Tibial artery (tissue), 4 donors: ENCODE results near the gene FAM193A.

Experiments used
- DNase-seq, 2 donors: peaks; one replicate each; pipeline ENCODE4 v3.0.0-alpha.2; 2019
- H3K27ac ChIP-seq, 2 donors: fragments of 200-600 bp; sonication (generic) in 1 of 2; 1 replicate in 1 of 2; 2 replicates in 1 of 2; pipeline ENCODE4 v1.5.1; 2018 to 2019; ENCODE audit warnings: mild to moderate bottlenecking in 1 of 2
- H3K27me3 ChIP-seq, 2 donors: fragments of 200-600 bp; sonication (generic) in 1 of 2; one replicate each; pipeline versions ENCODE4 v1.5.1 to v1.6.0; 2016 to 2019
- H3K36me3 ChIP-seq, 3 donors: fragments of 200-600 bp; sonication (generic) in 2 of 3; one replicate each; pipeline ENCODE4 v1.5.1; 2016 to 2019; ENCODE audit warnings: mild to moderate bottlenecking in 2 of 3
- H3K4me1 ChIP-seq, 4 donors: fragments of 200-600 bp; sonication (generic) in 2 of 4; 1 replicate in 3 of 4; 2 replicates in 1 of 4; pipeline ENCODE4 v1.5.1; 2016 to 2019
- H3K4me3 ChIP-seq, 2 donors: fragments of 200-600 bp; sonication (generic) in 1 of 2; 1 replicate in 1 of 2; 2 replicates in 1 of 2; pipeline ENCODE4 v1.5.1; 2018 to 2019; ENCODE audit warnings: mild to moderate bottlenecking in 2 of 2
- H3K9me3 ChIP-seq, 3 donors: fragments of 200-600 bp; sonication (generic) in 1 of 3; one replicate each; pipeline ENCODE4 v1.5.1; 2016 to 2019
- intact Hi-C: fragments of 100-400 bp; cut with DNase I; formaldehyde crosslinking; loops from one replicate; pipeline ENCODE4 v1.15.0; 2023; ENCODE audit warnings: low total_unique reads
- TF ChIP-seq, protein P1 (sequence below), 2 experiments: fragments of 200-600 bp in 1 of 2; fragments of 450-650 bp in 1 of 2; IDR thresholded peaks; one replicate each; pipeline ENCODE4 v1.5.1; 2017 to 2019; ENCODE audit warnings: antibody characterized with exemption in 2 of 2, mild to moderate bottlenecking in 1 of 2, moderate library complexity in 1 of 2

FAM193A gene

DNA sequence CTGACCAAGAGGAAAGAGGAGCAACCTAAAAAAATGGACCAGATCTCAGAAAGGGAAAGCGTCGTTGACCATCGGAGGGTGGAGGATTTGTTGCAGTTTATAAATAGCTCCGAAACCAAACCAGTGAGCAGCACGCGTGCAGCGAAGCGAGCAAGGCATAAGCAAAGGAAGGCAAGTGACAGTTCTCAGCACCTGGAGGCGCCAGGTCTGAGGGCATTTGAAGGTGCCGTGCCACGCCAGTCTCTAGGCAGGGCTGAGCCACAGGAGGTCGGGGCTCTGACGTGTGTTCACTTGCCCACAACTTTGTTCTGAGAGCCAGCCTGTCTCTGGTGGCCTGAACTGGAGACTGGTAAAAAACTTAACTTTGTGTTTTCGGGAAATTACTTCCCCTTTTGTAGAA is 160.0 kb downstream of the FAM193A start:
- TF ChIP-seq, protein P1, sequence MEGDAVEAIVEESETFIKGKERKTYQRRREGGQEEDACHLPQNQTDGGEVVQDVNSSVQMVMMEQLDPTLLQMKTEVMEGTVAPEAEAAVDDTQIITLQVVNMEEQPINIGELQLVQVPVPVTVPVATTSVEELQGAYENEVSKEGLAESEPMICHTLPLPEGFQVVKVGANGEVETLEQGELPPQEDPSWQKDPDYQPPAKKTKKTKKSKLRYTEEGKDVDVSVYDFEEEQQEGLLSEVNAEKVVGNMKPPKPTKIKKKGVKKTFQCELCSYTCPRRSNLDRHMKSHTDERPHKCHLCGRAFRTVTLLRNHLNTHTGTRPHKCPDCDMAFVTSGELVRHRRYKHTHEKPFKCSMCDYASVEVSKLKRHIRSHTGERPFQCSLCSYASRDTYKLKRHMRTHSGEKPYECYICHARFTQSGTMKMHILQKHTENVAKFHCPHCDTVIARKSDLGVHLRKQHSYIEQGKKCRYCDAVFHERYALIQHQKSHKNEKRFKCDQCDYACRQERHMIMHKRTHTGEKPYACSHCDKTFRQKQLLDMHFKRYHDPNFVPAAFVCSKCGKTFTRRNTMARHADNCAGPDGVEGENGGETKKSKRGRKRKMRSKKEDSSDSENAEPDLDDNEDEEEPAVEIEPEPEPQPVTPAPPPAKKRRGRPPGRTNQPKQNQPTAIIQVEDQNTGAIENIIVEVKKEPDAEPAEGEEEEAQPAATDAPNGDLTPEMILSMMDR (IDR thresholded peaks at IDR 0.05) = no peak
- intact Hi-C loops = no loop called here
- Histone ChIP-seq H3K4me1 (no peaks in the 10 kb centered on the region), H3K36me3 (peaks cover 78 to 99% (median 81%) of the 10 kb centered on the region in 3 donors), H3K4me3 (no peak overlapping the region), H3K27me3 (no peaks in the 10 kb centered on the region), H3K9me3 (no peaks in the 10 kb centered on the region), H3K27ac (no peak overlapping the region)
- DNase-seq = no peak

GRCh38 chr4:2697995-2698414 is 161.6 kb downstream of the FAM193A start:
- Histone ChIP-seq H3K9me3 (no peaks in the 10 kb centered on the region), H3K4me1 (no peaks in the 10 kb centered on the region), H3K4me3 (no peak overlapping the region), H3K36me3 (peaks cover 76 to 99% (median 81%) of the 10 kb centered on the region in 3 donors), H3K27me3 (no peaks in the 10 kb centered on the region), H3K27ac (no peak overlapping the region)
- intact Hi-C loops = no loop called here
- TF ChIP-seq, protein P1 (IDR thresholded peaks at IDR 0.05) = no peak
- DNase-seq = no peak

- intact Hi-C loops = no loop called here
- TF ChIP-seq, protein P1 (IDR thresholded peaks at IDR 0.05) = no peak
- DNase-seq = no peak
These were observed 162.1 kb downstream of the FAM193A start for GRCh38 chr4:2698504-2698903.

GRCh38 chr4:2698951-2699505 is 162.6 kb downstream of the FAM193A start:
- no peak overlapping the region for H3K4me3 ChIP-seq
- H3K27me3 ChIP-seq = no peaks in the 10 kb centered on the region
- intact Hi-C loops = no loop called here
- H3K27ac ChIP-seq = no peak overlapping the region
- DNase-seq = peak in 1 of 2 donors; percentile 58
- no peaks in the 10 kb centered on the region for H3K9me3 ChIP-seq
- H3K4me1 ChIP-seq = no peaks in the 10 kb centered on the region
- TF ChIP-seq, protein P1 (IDR thresholded peaks at IDR 0.05) = no peak
- H3K36me3 ChIP-seq = peaks cover 76 to 99% (median 81%) of the 10 kb centered on the region in 3 donors

More at GRCh38 chr4:2698504-2698903, 162.1 kb downstream of the FAM193A start:
- Histone ChIP-seq H3K27me3 (no peaks in the 10 kb centered on the region), H3K4me3 (no peak overlapping the region), H3K9me3 (no peaks in the 10 kb centered on the region), H3K4me1 (no peaks in the 10 kb centered on the region), H3K36me3 (peaks cover 76 to 99% (median 81%) of the 10 kb centered on the region in 3 donors), H3K27ac (no peak overlapping the region)

GRCh38 chr4:2699534-2699933 is 163.1 kb downstream of the FAM193A start:
- intact Hi-C loops = no loop called here
- Histone ChIP-seq H3K27me3 (no peaks in the 10 kb centered on the region), H3K27ac (no peak overlapping the region), H3K36me3 (peaks cover 72 to 99% (median 81%) of the 10 kb centered on the region in 3 donors), H3K9me3 (no peaks in the 10 kb centered on the region), H3K4me3 (no peak overlapping the region), H3K4me1 (no peaks in the 10 kb centered on the region)
- no peak for DNase-seq
- TF ChIP-seq, protein P1 (IDR thresholded peaks at IDR 0.05) = no peak
